GM21825 (cell line): ENCODE data around the gene ZHX3.
A peak's percentile ranks its signal among the peaks of the same experiment; 100 is the strongest.

Experiments
- ATAC-seq: cut with Tn5 transposase; IDR thresholded peaks from one replicate; pipeline ENCODE4 v1.9.1; 2021; ENCODE audit warnings: mild to moderate bottlenecking, moderate library complexity; ENCODE audit not compliant: unreplicated experiment

ZHX3 gene

GRCh38 chr20:41353530-41353929 lies 36.0 kb upstream of the ZHX3 start:
- no peak for ATAC-seq

- no peak for ATAC-seq
Observed at GRCh38 chr20:41352666-41353065, 35.1 kb upstream of the ZHX3 start.

GRCh38 chr20:41352106-41352505 lies 34.6 kb upstream of the ZHX3 start:
- no peak for ATAC-seq

- ATAC-seq: no peak
Observed at GRCh38 chr20:41350408-41350962, 33.0 kb upstream of the ZHX3 start.

DNA sequence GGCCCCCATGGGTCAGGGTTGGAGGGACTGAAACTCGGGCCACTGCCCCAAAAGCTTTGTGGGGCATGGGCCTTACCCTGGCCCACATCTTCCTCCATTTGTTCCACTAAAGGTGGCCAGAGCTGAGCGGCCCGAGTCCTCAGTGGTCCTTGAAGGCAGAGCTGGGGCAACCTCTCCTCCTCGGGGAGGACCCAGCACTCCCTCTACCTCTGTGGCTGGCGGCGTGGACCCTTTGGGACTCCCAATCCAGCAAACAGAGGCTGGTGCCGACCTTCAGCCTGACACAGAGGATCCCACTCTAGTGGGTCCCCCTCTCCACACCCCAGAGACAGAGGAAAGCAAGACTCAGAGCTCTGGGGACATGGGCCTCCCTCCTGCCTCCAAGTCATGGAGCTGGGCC lies 32.4 kb upstream of the ZHX3 start:
- no peak for ATAC-seq

DNA sequence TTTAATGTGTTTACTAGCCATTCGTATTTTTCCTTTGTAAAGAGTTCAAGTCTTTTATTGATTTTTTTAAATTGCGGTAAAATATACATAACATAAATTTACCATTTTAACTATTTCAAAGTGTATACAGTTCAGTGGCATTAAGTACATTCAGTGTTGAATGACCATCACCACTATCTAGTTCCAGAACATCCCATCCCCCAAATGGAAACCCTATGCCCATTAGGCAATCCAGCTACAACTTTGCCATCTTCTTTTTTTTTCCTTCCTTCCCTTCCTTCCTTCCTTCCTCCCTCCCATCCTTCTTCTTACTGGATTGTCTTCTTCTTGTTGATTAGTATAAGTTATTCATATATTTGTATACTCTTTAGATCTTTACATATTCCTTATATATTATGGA lies 31.7 kb upstream of the ZHX3 start:
- no peak for ATAC-seq

DNA sequence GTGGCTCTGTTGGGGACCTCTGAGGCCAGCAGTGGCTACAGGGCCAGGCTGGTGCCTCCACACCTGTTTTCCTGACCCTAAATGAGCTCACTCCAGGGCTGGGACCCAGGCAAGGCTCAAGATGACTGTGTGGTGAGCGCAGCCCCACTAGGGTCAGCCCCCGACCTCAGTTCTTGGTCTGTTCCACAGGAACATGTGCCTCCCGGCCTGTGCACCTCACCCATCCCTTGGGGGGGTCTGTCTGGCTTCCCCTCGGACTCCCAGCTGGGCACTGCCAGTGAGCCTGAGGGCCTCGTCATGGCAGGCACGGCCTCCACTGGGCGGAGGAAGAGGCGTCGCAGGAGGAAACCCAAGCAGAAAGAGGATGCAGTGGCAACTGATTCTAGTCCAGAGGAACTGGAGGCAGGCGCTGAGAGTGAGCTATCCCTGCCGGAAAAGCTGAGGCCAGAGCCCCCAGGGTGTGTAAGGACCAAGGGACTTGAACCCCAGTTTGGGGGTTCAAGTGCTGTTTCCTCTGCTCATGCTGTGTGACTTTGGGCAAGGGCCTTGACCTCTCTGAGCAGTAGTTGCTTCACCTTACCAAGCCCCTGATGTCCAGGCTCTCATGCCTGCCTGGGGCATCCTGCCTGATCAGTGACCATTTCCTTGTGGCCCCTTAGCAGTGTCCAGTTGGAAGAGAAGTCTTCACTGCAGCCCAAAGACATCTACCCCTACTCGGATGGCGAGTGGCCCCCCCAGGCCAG lies 31.1 kb upstream of the ZHX3 start:
- no peak for ATAC-seq

- no peak for ATAC-seq
Observed at GRCh38 chr20:41347523-41348429, 30.2 kb upstream of the ZHX3 start.

DNA sequence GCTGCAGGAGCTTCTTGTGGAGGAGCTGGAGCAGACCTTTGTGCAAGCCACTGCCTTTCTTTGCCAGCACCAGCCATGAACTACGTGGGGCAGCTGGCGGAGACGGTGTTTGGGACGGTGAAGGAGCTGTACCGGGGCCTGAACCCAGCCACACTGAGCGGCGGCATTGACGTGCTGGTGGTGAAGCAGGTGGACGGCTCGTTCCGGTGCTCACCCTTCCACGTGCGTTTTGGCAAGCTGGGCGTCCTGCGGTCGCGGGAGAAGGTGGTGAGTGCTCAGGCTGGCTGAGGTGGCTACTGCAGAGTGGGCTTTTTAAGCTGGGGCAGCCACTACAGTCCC lies 28.2 kb upstream of the ZHX3 start:
- ATAC-seq: no peak

GRCh38 chr20:41344938-41345728 lies 27.6 kb upstream of the ZHX3 start:
- no peak for ATAC-seq

DNA sequence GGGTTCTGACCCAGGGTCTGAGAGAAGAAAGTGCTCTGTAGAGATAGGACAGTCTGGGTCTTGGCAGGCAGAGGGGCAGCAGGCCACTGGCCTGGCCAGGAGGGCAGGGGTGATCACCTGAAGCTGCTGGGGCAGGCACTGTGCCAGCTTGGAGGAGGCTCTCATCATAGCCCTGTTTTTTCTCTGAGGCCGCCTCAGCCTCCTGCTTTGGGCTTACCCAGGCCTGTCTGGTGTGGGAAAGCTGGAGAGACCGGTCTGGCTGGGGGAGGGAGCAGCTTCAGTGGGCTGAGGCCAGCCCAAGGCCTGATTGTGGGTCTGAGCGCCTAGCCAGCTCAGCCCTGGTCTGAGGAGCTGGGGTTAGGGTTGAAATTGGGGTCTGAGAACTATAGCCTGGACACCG lies 26.9 kb upstream of the ZHX3 start:
- no peak for ATAC-seq

DNA sequence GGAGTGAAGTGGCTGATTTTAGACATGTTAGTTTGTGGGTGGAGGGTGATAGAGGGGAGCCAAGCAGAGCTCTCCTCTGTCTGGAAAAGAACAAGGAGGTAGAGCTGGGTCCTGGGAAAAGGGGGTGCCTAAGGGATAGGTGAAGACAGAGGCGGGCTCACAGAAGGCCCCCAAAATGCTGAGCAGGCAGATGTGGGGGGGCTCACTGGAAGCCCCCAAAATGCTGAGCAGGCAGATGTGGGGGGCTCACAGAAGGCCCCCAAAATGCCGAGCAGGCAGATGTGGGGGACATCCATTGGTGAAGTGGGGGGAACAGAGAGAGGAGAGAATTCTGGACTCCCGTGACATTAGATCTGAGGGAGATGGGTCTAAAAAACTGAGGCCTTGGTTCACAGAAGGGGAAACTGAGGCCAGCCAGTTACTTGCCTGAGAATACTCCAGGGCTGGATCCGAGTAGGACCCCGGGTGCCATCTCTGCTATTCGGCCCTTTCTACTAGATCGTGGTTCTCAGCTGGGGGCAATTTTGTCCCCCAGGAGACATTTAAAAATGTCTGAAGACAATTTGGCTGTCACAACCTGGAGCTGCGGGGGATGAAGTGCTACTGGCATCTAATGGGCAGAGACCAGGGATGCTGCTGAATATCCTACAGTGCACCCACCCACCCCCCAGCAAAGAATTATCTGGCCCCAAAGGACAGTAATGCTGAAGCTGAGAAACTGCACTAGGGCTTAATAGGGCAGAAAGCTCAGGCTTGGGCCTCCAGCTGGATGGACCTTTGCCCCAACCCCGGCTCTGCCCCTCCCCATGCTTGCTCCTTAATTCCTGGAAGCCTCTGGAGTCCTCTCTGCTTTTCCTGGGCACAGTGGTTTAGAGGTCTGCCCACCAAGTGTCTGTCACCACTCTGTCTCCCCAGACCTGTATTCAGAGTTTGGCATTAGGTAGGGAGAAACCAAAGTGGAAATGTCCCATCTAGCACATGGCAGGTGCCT lies 25.2 kb upstream of the ZHX3 start:
- ATAC-seq: no peak

GRCh38 chr20:41340327-41341055 lies 23.0 kb upstream of the ZHX3 start, which contains the start of gene LPIN3:
LPIN3 (plus strand) TSS chr20:41340821; CDS start chr20:41345804, 4,983 bp downstream.
- peak; percentile 12 for ATAC-seq

- peak; percentile 77 for ATAC-seq
Observed at GRCh38 chr20:41339957-41340326, 22.4 kb upstream of the ZHX3 start.

GRCh38 chr20:41336711-41337492 lies 19.4 kb upstream of the ZHX3 start:
- ATAC-seq: no peak

- no peak for ATAC-seq
Observed at GRCh38 chr20:41335591-41335990, 18.1 kb upstream of the ZHX3 start.

GRCh38 chr20:41334443-41335421 lies 17.2 kb upstream of the ZHX3 start:
- ATAC-seq: no peak
